ENCODE measurements around the gene ARID4B. TPM values are rescaled to one million over a fixed set of nuclear protein-coding genes. Genes with fewer than 3 reads are reported as not detected.

ARID4B gene
- total RNA-seq, 4 donors from 2014 or later, result 27.0 to 172 (median 70.8) TPM

GRCh38 chr1:235320521-235321179, 7.3 kb downstream of the ARID4B start:
- TF ChIP-seq POLR2A (IDR thresholded peaks at IDR 0.05), result no peak
- TF ChIP-seq CTCF (IDR thresholded peaks at IDR 0.05), result no peak
- H3K4me1 ChIP-seq, result peaks cover 0 to 15% (median 5%) of the 10 kb centered on the region in 4 donors
- peaks cover 0 to 10% (median 0%) of the 10 kb centered on the region in 3 donors for H3K36me3 ChIP-seq
- DNase-seq, result no peak
- H3K27ac ChIP-seq, result no peak overlapping the region
- H3K27me3 ChIP-seq, result no peaks in the 10 kb centered on the region
- no peaks in the 10 kb centered on the region for H3K9me3 ChIP-seq
- no peak overlapping the region for H3K4me3 ChIP-seq

- Histone ChIP-seq H3K27ac (no peak overlapping the region), H3K9me3 (no peaks in the 10 kb centered on the region), H3K36me3 (peaks cover 0 to 10% (median 0%) of the 10 kb centered on the region in 3 donors), H3K4me3 (no peak overlapping the region), H3K27me3 (no peaks in the 10 kb centered on the region), H3K4me1 (peaks cover 0 to 8% (median 2%) of the 10 kb centered on the region in 4 donors)
- DNase-seq, result no peak
- TF ChIP-seq POLR2A (IDR thresholded peaks at IDR 0.05) (no peak), CTCF (IDR thresholded peaks at IDR 0.05) (no peak)
Observed at GRCh38 chr1:235319255-235319654, 8.7 kb downstream of the ARID4B start.

- H3K4me3 ChIP-seq, result no peak overlapping the region
- DNase-seq, result no peak
- no peaks in the 10 kb centered on the region for H3K9me3 ChIP-seq
- no peak overlapping the region for H3K27ac ChIP-seq
- no peaks in the 10 kb centered on the region for H3K27me3 ChIP-seq
- H3K36me3 ChIP-seq, result peaks cover 0 to 12% (median 0%) of the 10 kb centered on the region in 3 donors
- peaks cover 0 to 18% (median 5%) of the 10 kb centered on the region in 4 donors for H3K4me1 ChIP-seq
- TF ChIP-seq CTCF (IDR thresholded peaks at IDR 0.05) (no peak), POLR2A (IDR thresholded peaks at IDR 0.05) (no peak)
Observed at GRCh38 chr1:235317168-235317567, 10.8 kb downstream of the ARID4B start.

- no peaks in the 10 kb centered on the region for H3K9me3 ChIP-seq
- H3K4me3 ChIP-seq, result no peak overlapping the region
- H3K27ac ChIP-seq, result no peak overlapping the region
- no peaks in the 10 kb centered on the region for H3K27me3 ChIP-seq
- DNase-seq, result no peak
- peaks cover 0 to 14% (median 0%) of the 10 kb centered on the region in 3 donors for H3K36me3 ChIP-seq
- TF ChIP-seq POLR2A (IDR thresholded peaks at IDR 0.05) (no peak), CTCF (IDR thresholded peaks at IDR 0.05) (peak in 1 of 6 experiments; percentile 20)
- H3K4me1 ChIP-seq, result peaks cover 0 to 18% (median 5%) of the 10 kb centered on the region in 4 donors
Observed at GRCh38 chr1:235315735-235316134, 12.2 kb downstream of the ARID4B start.

GRCh38 chr1:235315173-235315572, 12.8 kb downstream of the ARID4B start:
- H3K4me1 ChIP-seq, result peaks cover 0 to 18% (median 5%) of the 10 kb centered on the region in 4 donors
- no peak overlapping the region for H3K4me3 ChIP-seq
- peaks cover 0 to 11% (median 0%) of the 10 kb centered on the region in 3 donors for H3K36me3 ChIP-seq
- H3K9me3 ChIP-seq, result no peaks in the 10 kb centered on the region
- no peak for TF ChIP-seq POLR2A (IDR thresholded peaks at IDR 0.05)
- TF ChIP-seq CTCF (IDR thresholded peaks at IDR 0.05), result no peak
- no peak for DNase-seq
- no peak overlapping the region for H3K27ac ChIP-seq
- no peaks in the 10 kb centered on the region for H3K27me3 ChIP-seq

Data from Peyer's patch (tissue), 4 donors.